ENCODE results near the gene ITGA8. TPM values are rescaled to one million over a fixed set of nuclear protein-coding genes. Genes with fewer than 3 reads are reported as not detected.
"Not testable (repeated sequence)": the region's sequence is repeated elsewhere in the genome, so short reads cannot be mapped to it uniquely, and the experiment has no call there.

The ITGA8 gene
- total RNA-seq, 1 donor from 2014 or later, result not detected

- TF ChIP-seq, protein P1, sequence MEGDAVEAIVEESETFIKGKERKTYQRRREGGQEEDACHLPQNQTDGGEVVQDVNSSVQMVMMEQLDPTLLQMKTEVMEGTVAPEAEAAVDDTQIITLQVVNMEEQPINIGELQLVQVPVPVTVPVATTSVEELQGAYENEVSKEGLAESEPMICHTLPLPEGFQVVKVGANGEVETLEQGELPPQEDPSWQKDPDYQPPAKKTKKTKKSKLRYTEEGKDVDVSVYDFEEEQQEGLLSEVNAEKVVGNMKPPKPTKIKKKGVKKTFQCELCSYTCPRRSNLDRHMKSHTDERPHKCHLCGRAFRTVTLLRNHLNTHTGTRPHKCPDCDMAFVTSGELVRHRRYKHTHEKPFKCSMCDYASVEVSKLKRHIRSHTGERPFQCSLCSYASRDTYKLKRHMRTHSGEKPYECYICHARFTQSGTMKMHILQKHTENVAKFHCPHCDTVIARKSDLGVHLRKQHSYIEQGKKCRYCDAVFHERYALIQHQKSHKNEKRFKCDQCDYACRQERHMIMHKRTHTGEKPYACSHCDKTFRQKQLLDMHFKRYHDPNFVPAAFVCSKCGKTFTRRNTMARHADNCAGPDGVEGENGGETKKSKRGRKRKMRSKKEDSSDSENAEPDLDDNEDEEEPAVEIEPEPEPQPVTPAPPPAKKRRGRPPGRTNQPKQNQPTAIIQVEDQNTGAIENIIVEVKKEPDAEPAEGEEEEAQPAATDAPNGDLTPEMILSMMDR (IDR thresholded peaks at IDR 0.05), result no peak
- no peaks in the 10 kb centered on the region for H3K9me3 Mint-ChIP-seq
- POLR2A ChIA-PET, result no interaction called here
- no peak overlapping the region for H3K27ac Mint-ChIP-seq
- CTCF ChIA-PET, result no interaction called here
- no peaks in the 10 kb centered on the region for H3K36me3 Mint-ChIP-seq (ENCODE audit: low read depth)
- no peaks in the 10 kb centered on the region for H3K4me1 Mint-ChIP-seq
- no peak for ATAC-seq (ENCODE audit: low read depth)
- no peak for DNase-seq
- no peaks in the 10 kb centered on the region for H3K27me3 Mint-ChIP-seq
- no peak overlapping the region for H3K4me3 Mint-ChIP-seq
- intact Hi-C loops (cut with micrococcal nuclease), result no loop called here
Observed at GRCh38 chr10:15567952-15568351, 151.8 kb downstream of the ITGA8 start.

GRCh38 chr10:15563246-15563645 lies 156.5 kb downstream of the ITGA8 start:
- no peak for ATAC-seq (ENCODE audit: low read depth)
- ChIA-PET POLR2A (no interaction called here), CTCF (no interaction called here)
- Mint-ChIP-seq H3K27me3 (no peaks in the 10 kb centered on the region), H3K27ac (no peak overlapping the region), H3K4me3 (no peak overlapping the region), H3K36me3 (ENCODE audit: low read depth) (no peaks in the 10 kb centered on the region), H3K9me3 (no peaks in the 10 kb centered on the region), H3K4me1 (no peaks in the 10 kb centered on the region)
- intact Hi-C loops (cut with micrococcal nuclease), result no loop called here
- no peak for DNase-seq
- TF ChIP-seq, protein P1 (IDR thresholded peaks at IDR 0.05), result no peak

GRCh38 chr10:15562578-15562977 lies 157.1 kb downstream of the ITGA8 start:
- intact Hi-C loops (cut with micrococcal nuclease), result no loop called here
- Mint-ChIP-seq H3K36me3 (ENCODE audit: low read depth) (no peaks in the 10 kb centered on the region), H3K9me3 (no peaks in the 10 kb centered on the region), H3K27ac (no peak overlapping the region), H3K4me3 (no peak overlapping the region), H3K4me1 (no peaks in the 10 kb centered on the region), H3K27me3 (no peaks in the 10 kb centered on the region)
- ATAC-seq (ENCODE audit: low read depth) (no peak), DNase-seq (no peak)
- ChIA-PET POLR2A (no interaction called here), CTCF (no interaction called here)
- TF ChIP-seq, protein P1 (IDR thresholded peaks at IDR 0.05), result no peak

- H3K36me3 Mint-ChIP-seq (ENCODE audit: low read depth), result no peaks in the 10 kb centered on the region
- no peak overlapping the region for H3K4me3 Mint-ChIP-seq
- ChIA-PET POLR2A (no interaction called here), CTCF (no interaction called here)
- intact Hi-C loops (cut with micrococcal nuclease), result no loop called here
- H3K27ac Mint-ChIP-seq, result no peak overlapping the region
- no peak for ATAC-seq (ENCODE audit: low read depth)
- TF ChIP-seq, protein P1 (IDR thresholded peaks at IDR 0.05), result no peak
- DNase-seq, result no peak
- no peaks in the 10 kb centered on the region for H3K4me1 Mint-ChIP-seq
- H3K9me3 Mint-ChIP-seq, result no peaks in the 10 kb centered on the region
- H3K27me3 Mint-ChIP-seq, result no peaks in the 10 kb centered on the region
Observed at GRCh38 chr10:15562116-15562515, 157.6 kb downstream of the ITGA8 start.

DNA sequence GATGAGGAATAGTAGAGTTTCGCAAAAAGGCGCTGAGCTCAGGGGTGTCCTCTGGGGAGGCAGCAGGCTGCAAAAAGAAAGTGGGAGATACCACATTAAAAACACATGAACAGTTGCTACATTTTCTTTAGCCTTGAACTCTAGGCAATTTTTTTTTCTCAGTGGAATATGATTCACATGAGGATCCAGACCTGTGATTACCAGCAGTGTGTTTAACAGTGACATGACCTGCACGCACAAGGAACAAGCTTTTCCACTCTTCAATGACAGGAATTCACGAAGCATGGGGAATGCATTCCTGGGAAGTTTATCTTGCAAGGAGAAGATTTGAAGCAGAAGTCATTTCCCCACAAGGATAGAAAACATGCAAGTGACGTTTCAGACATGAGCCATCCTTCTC lies 161.6 kb downstream of the ITGA8 start:
- Mint-ChIP-seq H3K4me3 (no peak overlapping the region), H3K36me3 (ENCODE audit: low read depth) (no peaks in the 10 kb centered on the region), H3K27me3 (no peaks in the 10 kb centered on the region), H3K27ac (no peak overlapping the region), H3K9me3 (peaks cover 3% of the 10 kb centered on the region), H3K4me1 (no peaks in the 10 kb centered on the region)
- CTCF ChIA-PET, result no interaction called here
- ATAC-seq (ENCODE audit: low read depth) (no peak), DNase-seq (no peak)
- POLR2A ChIA-PET, result no interaction called here
- intact Hi-C loops (cut with micrococcal nuclease), result no loop called here
- TF ChIP-seq, protein P1 (IDR thresholded peaks at IDR 0.05), result no peak

GRCh38 chr10:15557168-15557567 lies 162.6 kb downstream of the ITGA8 start:
- H3K4me3 Mint-ChIP-seq; CTCF ChIA-PET; ATAC-seq (ENCODE audit: low read depth); H3K27me3 Mint-ChIP-seq; POLR2A ChIA-PET; DNase-seq; H3K27ac Mint-ChIP-seq; intact Hi-C loops (cut with micrococcal nuclease); H3K4me1 Mint-ChIP-seq; H3K36me3 Mint-ChIP-seq (ENCODE audit: low read depth); H3K9me3 Mint-ChIP-seq: not testable (repeated sequence)

All from activated B cell treated with CpG ODN at 0.5 μM for 24 hours (primary cell).